Transverse colon (tissue), 4 donors: ENCODE measurements around the gene LGI4.
"Not testable (repeated sequence)": the region's sequence is repeated elsewhere in the genome, so short reads cannot be mapped to it uniquely, and the experiment has no call there.

Source experiments
- CTCF ChIP-seq, 5 experiments: fragments of 200-600 bp in 3 of 5; fragments of 450-650 bp in 2 of 5; sonication (generic) in 3 of 5; IDR thresholded peaks; 1 replicate in 2 of 5; 2 replicates in 3 of 5; pipeline ENCODE4 v1.5.1; 2016 to 2017; ENCODE audit warnings: antibody characterized with exemption in 5 of 5, inconsistent platforms in 3 of 5, mild to moderate bottlenecking in 2 of 5, moderate library complexity in 1 of 5
- EP300 ChIP-seq: sonication (generic); formaldehyde crosslinking; IDR thresholded peaks from one replicate; pipeline ENCODE4 v1.6.1; 2017; ENCODE audit warnings: antibody characterized with exemption, low read depth
- POLR2A ChIP-seq: fragments of 450-650 bp; IDR thresholded peaks from one replicate; pipeline ENCODE4 v1.6.1; 2016; ENCODE audit warnings: antibody characterized with exemption, mild to moderate bottlenecking, moderate library complexity
- POLR2AphosphoS5 ChIP-seq, 3 donors: sonication (generic); formaldehyde crosslinking; IDR thresholded peaks; one replicate each; pipeline ENCODE4 v1.6.1; 2016; ENCODE audit warnings: antibody characterized with exemption in 3 of 3

GRCh38 chr19:35103614-35104013 is 31.2 kb downstream of the LGI4 start:
- TF ChIP-seq CTCF (IDR thresholded peaks at IDR 0.05); POLR2A; EP300; POLR2AphosphoS5 (IDR thresholded peaks at IDR 0.05): not testable (repeated sequence)
